ENCODE data around the gene SPOCK1. TPM values are rescaled to one million over a fixed set of nuclear protein-coding genes. Genes with fewer than 3 reads are reported as not detected.

SPOCK1 gene
- total and polyA plus RNA-seq, 3 donors from 2014 or later, result 63.8 to 111 (median 101) TPM

DNA sequence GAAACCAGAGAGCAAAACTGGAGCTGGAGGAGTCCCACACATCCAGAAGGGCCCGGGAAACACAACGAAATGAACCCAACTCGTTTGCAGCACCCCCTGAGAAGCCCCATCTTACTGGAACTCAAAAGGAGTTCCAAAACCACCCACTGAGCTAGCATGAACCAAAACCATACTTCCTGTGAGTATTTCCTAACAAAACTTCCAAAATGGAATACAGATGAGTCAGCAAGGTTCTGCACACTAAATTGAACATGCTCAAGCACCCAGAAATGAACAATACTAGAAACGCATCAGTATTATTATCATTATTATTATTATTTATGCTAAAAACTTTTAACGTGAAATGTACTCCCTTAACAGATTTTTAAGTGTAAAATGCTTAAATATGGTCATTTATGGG, 8.0 kb upstream of the SPOCK1 start:
- no peak overlapping the region for H3K4me3 ChIP-seq
- no peaks in the 10 kb centered on the region for H3K4me1 ChIP-seq
- no peaks in the 10 kb centered on the region for H3K36me3 ChIP-seq (ENCODE audit: low read depth, missing control alignments)
- intact Hi-C loops (cut with DNase I; ENCODE audit: low total_unique reads), result no loop called here
- TF ChIP-seq, protein P1, sequence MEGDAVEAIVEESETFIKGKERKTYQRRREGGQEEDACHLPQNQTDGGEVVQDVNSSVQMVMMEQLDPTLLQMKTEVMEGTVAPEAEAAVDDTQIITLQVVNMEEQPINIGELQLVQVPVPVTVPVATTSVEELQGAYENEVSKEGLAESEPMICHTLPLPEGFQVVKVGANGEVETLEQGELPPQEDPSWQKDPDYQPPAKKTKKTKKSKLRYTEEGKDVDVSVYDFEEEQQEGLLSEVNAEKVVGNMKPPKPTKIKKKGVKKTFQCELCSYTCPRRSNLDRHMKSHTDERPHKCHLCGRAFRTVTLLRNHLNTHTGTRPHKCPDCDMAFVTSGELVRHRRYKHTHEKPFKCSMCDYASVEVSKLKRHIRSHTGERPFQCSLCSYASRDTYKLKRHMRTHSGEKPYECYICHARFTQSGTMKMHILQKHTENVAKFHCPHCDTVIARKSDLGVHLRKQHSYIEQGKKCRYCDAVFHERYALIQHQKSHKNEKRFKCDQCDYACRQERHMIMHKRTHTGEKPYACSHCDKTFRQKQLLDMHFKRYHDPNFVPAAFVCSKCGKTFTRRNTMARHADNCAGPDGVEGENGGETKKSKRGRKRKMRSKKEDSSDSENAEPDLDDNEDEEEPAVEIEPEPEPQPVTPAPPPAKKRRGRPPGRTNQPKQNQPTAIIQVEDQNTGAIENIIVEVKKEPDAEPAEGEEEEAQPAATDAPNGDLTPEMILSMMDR (IDR thresholded peaks at IDR 0.05), result no peak
- TF ChIP-seq POLR2A (IDR thresholded peaks at IDR 0.05), result no peak
- WGBS, 2 donors, result 71 to 74% methylated on average over 5 of the region's 5 CpGs
- H3K27me3 ChIP-seq, result no peaks in the 10 kb centered on the region
- H3K27ac ChIP-seq, result no peak overlapping the region
- DNase-seq, result no peak
- no peaks in the 10 kb centered on the region for H3K9me3 ChIP-seq

DNA sequence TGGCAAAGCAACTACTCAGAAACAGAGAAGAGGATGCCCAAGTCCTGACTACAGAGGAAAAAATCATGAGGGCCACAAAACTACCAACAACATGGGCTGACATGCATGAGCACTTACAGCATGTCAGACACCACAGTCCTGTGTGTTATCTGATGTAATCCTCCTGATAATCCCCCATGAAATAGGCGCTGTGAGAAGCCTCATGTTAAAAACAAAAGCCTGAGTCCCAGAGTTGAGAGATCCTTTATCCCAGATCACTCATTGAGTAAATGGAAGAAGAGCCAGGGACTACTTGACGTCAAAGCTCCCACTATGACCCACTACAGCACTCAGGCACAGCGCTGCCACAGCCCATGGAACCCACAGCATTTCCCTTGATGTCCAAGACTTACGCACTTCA, 7.2 kb upstream of the SPOCK1 start:
- H3K4me1 ChIP-seq, result no peaks in the 10 kb centered on the region
- no peak overlapping the region for H3K27ac ChIP-seq
- H3K27me3 ChIP-seq, result no peaks in the 10 kb centered on the region
- intact Hi-C loops (cut with DNase I; ENCODE audit: low total_unique reads), result no loop called here
- TF ChIP-seq POLR2A (IDR thresholded peaks at IDR 0.05), result no peak
- TF ChIP-seq, protein P1 (IDR thresholded peaks at IDR 0.05), result no peak
- DNase-seq, result no peak
- no peaks in the 10 kb centered on the region for H3K36me3 ChIP-seq (ENCODE audit: low read depth, missing control alignments)
- no peaks in the 10 kb centered on the region for H3K9me3 ChIP-seq
- H3K4me3 ChIP-seq, result no peak overlapping the region
- WGBS, 2 donors, result 89 to 98% methylated on average over 4 of the region's 4 CpGs

DNA sequence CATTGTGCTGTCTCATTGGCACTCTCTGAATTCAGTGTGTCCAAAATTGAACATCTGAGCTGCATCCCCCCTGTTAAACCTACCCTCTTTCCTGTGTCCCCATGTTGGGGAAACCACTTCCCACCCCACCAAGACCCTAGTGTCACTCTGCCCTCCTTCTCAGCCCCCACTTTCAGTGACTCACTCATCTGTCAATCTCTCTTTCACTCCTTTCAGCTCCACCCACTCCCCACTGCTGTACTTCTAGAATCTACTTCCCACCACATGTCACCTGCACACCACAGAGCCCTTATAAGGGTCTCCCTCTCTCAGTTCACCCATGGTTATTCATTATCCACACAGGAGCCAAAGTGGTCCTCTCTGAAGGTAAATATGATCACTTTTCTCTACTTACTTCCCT, 5.8 kb upstream of the SPOCK1 start:
- Histone ChIP-seq H3K4me3 (no peak overlapping the region), H3K36me3 (ENCODE audit: low read depth, missing control alignments) (no peaks in the 10 kb centered on the region), H3K9me3 (no peaks in the 10 kb centered on the region), H3K27me3 (no peaks in the 10 kb centered on the region), H3K4me1 (no peaks in the 10 kb centered on the region), H3K27ac (no peak overlapping the region)
- DNase-seq, result no peak
- TF ChIP-seq POLR2A (IDR thresholded peaks at IDR 0.05), result no peak
- TF ChIP-seq, protein P1 (IDR thresholded peaks at IDR 0.05), result no peak
- intact Hi-C loops (cut with DNase I; ENCODE audit: low total_unique reads), result no loop called here

DNA sequence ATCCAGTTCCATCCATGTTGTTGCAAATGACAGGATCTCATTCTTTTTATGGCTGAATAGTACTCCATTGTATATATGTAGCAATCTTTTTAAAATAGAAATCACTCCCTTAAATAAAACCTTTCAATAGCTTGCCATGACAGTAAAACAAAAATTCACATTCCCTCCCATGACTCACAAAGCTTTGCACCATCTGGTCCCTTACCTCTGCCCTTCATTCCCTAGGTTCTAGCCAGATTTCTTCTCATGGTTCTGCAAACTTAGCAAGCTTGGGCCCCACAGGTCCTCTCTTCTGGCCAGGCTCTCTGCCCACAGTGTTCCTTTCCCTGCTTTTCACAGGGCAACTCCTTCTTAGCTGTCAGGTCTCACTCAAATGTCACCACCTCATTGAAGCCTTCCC, 4.3 kb upstream of the SPOCK1 start:
- Histone ChIP-seq H3K36me3 (ENCODE audit: low read depth, missing control alignments) (no peaks in the 10 kb centered on the region), H3K27me3 (no peaks in the 10 kb centered on the region), H3K4me1 (no peaks in the 10 kb centered on the region), H3K9me3 (no peaks in the 10 kb centered on the region), H3K4me3 (no peak overlapping the region), H3K27ac (no peak overlapping the region)
- TF ChIP-seq, protein P1 (IDR thresholded peaks at IDR 0.05), result no peak
- no peak for TF ChIP-seq POLR2A (IDR thresholded peaks at IDR 0.05)
- intact Hi-C loops (cut with DNase I; ENCODE audit: low total_unique reads), result no loop called here
- DNase-seq, result no peak

DNA sequence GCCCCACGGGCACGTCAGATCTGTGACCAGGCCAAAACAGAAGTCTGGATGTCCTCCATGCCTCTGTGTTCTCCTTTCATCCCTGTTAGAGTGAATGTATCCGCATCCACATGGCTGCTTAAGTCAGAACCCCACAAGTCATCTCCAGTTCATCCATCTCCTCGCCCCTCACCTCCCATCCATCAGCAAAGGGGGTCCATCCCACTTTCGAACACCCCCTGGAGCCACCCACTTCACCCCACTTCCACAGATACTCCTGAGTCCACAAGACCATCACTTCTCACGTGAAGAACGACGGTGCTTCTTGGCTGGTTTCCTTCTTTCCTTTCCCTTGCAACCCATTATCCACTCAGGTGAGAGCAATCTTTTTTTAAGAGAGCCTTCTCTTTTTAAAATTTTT, 3.5 kb upstream of the SPOCK1 start:
- Histone ChIP-seq H3K27me3 (no peaks in the 10 kb centered on the region), H3K4me1 (no peaks in the 10 kb centered on the region), H3K9me3 (no peaks in the 10 kb centered on the region), H3K36me3 (ENCODE audit: low read depth, missing control alignments) (no peaks in the 10 kb centered on the region), H3K27ac (no peak overlapping the region), H3K4me3 (no peak overlapping the region)
- intact Hi-C loops (cut with DNase I; ENCODE audit: low total_unique reads), result no loop called here
- 83 to 85% methylated on average over 8 of the region's 8 CpGs for WGBS, 2 donors
- TF ChIP-seq, protein P1 (IDR thresholded peaks at IDR 0.05), result no peak
- no peak for TF ChIP-seq POLR2A (IDR thresholded peaks at IDR 0.05)
- no peak for DNase-seq
